ENCODE measurements around the gene PRELID3B. TPM values are rescaled to one million over a fixed set of nuclear protein-coding genes. Genes with fewer than 3 reads are reported as not detected.

The PRELID3B gene
- total RNA-seq, 2 experiments from 2014 or later, result 55.8 to 59.1 TPM

DNA sequence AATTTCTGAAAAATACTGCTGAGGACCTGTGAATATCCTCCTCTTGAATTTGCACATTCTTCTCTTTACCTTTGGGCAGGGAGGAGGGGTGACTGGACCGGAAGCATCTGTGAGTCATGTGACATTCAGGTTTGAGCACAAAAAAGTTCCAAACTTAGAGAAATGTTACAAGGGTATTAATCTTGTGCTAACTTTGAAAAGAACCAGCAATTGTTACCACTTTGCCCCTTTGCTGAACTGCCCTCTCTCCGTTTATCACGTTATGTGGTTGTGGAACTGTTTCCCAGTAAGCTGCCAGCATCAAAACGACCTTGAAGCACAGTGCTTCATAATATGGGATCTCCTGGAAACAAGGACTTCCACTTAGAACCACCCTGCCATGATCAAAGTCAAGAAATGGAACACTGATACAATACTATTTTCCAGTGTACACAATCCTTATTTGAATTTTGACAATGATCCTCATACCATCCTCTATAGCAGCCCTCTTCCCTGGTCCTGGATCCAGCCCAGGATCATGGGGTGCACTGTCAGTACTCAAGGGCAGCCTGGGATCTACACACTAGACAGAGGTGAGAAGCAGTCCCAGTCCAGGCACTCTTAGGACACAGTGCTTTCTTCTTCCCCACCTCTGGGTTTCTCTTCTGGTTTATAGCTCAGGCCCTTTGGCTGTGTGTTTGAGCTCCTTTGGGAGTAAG lies 25.6 kb downstream of the PRELID3B start:
- TF ChIP-seq, protein P1, sequence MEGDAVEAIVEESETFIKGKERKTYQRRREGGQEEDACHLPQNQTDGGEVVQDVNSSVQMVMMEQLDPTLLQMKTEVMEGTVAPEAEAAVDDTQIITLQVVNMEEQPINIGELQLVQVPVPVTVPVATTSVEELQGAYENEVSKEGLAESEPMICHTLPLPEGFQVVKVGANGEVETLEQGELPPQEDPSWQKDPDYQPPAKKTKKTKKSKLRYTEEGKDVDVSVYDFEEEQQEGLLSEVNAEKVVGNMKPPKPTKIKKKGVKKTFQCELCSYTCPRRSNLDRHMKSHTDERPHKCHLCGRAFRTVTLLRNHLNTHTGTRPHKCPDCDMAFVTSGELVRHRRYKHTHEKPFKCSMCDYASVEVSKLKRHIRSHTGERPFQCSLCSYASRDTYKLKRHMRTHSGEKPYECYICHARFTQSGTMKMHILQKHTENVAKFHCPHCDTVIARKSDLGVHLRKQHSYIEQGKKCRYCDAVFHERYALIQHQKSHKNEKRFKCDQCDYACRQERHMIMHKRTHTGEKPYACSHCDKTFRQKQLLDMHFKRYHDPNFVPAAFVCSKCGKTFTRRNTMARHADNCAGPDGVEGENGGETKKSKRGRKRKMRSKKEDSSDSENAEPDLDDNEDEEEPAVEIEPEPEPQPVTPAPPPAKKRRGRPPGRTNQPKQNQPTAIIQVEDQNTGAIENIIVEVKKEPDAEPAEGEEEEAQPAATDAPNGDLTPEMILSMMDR (IDR thresholded peaks at IDR 0.05), result no peak
- peak in 2 of 14 experiments; percentile 35 to 47 for DNase-seq
- Mint-ChIP-seq H3K9me3 (no peaks in the 10 kb centered on the region), H3K4me1 (ENCODE audit: low read depth) (peaks cover 39% of the 10 kb centered on the region), H3K27me3 (no peaks in the 10 kb centered on the region), H3K4me3 (no peak overlapping the region), H3K36me3 (ENCODE audit: low read depth) (no peaks in the 10 kb centered on the region), H3K27ac (no peak overlapping the region)
- H3K27ac ChIP-seq (ENCODE audit: low read depth in 1 of 2, low read length in 2 of 2), result no peak overlapping the region
- H3K4me3 ChIP-seq (ENCODE audit: low read length), result no peak overlapping the region
- peaks cover 27% of the 10 kb centered on the region for H3K4me1 ChIP-seq (ENCODE audit: insufficient read depth, low read length)
- H3K27me3 ChIP-seq (ENCODE audit: control insufficient read depth in 1 of 2, insufficient read depth in 2 of 2, low read length in 2 of 2), result no peaks in the 10 kb centered on the region
- no peaks in the 10 kb centered on the region for H3K9me3 ChIP-seq (ENCODE audit: control insufficient read depth in 1 of 2, insufficient read depth in 1 of 2, low read length in 2 of 2)
- POLR2A ChIA-PET, result interaction anchor here (0.5 to 2.1 kb wide), 3 partner anchors 11 to 15 kb away, joined by 3 to 6 read pairs (median 4); partner anchors contain the start of gene ATP5F1E
- intact Hi-C loops (cut with DNase I, micrococcal nuclease), result no loop called here
- peaks cover 2% of the 10 kb centered on the region for H3K36me3 ChIP-seq (ENCODE audit: insufficient read depth, low read length)
- peak; percentile 28 for ATAC-seq (ENCODE audit: poor library complexity)
- CTCF ChIA-PET, result no interaction called here

DNA sequence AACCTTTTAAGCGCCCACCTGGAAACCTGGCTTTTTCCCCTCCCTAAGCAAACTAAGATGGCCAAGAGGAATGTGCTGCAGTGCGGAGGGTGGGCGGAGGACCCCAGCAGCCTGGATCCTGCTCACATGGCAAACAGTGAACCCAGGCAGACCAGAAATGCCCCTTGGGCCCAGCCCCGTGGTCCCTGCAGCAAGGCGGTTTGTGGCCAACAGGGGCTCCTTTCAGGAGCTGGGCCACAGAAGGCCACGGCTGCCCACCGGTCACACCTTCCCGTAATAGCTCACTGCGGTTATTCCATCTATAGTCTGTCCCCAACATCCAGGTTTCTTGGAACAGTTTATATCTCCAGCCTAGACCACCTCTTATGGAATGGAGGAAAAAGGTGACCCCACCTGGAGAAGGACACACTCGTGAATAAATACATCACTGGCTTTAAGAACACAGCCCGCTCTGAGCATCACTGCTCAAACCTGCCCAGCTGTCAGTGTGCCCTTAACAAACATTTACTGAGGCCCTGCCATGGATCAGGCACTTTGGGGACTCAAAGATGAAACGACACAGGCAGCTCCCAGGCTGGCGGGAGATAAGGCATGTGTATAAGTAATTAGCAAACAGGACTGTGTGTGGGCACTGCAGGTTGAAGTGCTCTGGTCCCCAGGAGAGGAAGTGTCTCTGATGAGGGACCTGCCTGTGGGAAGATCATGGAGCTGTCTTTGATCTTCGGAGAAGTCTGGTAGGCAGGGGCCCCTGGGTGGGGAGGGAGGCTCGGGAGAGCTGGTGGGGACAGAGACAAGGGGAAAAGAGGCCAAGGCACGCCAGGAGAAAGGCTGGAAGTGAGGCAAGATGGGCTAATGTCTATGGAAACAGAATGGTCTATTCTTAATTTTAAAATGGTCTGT lies 26.5 kb downstream of the PRELID3B start:
- no peaks in the 10 kb centered on the region for H3K9me3 ChIP-seq (ENCODE audit: control insufficient read depth in 1 of 2, insufficient read depth in 1 of 2, low read length in 2 of 2)

DNA sequence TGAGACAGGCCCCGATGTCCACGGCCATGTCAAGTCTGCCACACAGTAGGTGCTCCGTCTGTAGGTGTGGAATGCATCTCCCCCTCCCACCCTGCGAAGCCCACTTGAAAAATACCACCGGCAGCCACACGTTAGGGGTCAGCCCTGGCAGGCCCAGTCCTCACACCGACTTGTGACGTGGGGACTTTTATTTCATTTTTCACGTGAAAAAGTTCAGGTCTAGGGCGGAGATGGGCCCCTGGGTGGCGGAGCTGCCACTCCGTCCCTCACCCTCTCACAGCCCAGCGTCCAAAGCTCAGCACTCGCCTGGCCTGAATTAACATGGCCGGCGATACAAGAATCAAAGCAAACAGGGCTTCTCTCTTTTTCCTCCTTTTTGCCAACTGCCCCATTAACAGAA lies 27.2 kb downstream of the PRELID3B start:
- intact Hi-C loops (cut with DNase I, micrococcal nuclease), result no loop called here
- TF ChIP-seq, protein P1 (IDR thresholded peaks at IDR 0.05), result no peak
- no peaks in the 10 kb centered on the region for H3K36me3 Mint-ChIP-seq (ENCODE audit: low read depth)
- Histone ChIP-seq H3K27me3 (ENCODE audit: control insufficient read depth in 1 of 2, insufficient read depth in 2 of 2, low read length in 2 of 2) (no peaks in the 10 kb centered on the region), H3K9me3 (ENCODE audit: control insufficient read depth in 1 of 2, insufficient read depth in 1 of 2, low read length in 2 of 2) (no peaks in the 10 kb centered on the region), H3K4me3 (ENCODE audit: low read length) (no peak overlapping the region), H3K4me1 (ENCODE audit: insufficient read depth, low read length) (peaks cover 27% of the 10 kb centered on the region), H3K27ac (ENCODE audit: low read depth in 1 of 2, low read length in 2 of 2) (no peak overlapping the region), H3K36me3 (ENCODE audit: insufficient read depth, low read length) (peaks cover 2% of the 10 kb centered on the region)
- H3K27ac Mint-ChIP-seq, result no peak overlapping the region
- ATAC-seq (ENCODE audit: poor library complexity) (no peak), DNase-seq (no peak)
- CTCF ChIA-PET, result no interaction called here
- POLR2A ChIA-PET, result interaction anchor here (2.1 kb wide), 1 partner anchor 17 kb away, joined by 6 read pairs; the partner anchor contains the start of gene ATP5F1E
- H3K9me3 Mint-ChIP-seq, result no peaks in the 10 kb centered on the region
- H3K4me3 Mint-ChIP-seq, result no peak overlapping the region
- H3K27me3 Mint-ChIP-seq, result no peaks in the 10 kb centered on the region
- peaks cover 41% of the 10 kb centered on the region for H3K4me1 Mint-ChIP-seq (ENCODE audit: low read depth)

More for the DNA sequence above, 26.5 kb downstream of the PRELID3B start:
- H3K9me3 Mint-ChIP-seq, result no peaks in the 10 kb centered on the region
- H3K4me1 Mint-ChIP-seq (ENCODE audit: low read depth), result peaks cover 39% of the 10 kb centered on the region
- Histone ChIP-seq H3K36me3 (ENCODE audit: insufficient read depth, low read length) (peaks cover 2% of the 10 kb centered on the region), H3K4me3 (ENCODE audit: low read length) (no peak overlapping the region), H3K27me3 (ENCODE audit: control insufficient read depth in 1 of 2, insufficient read depth in 2 of 2, low read length in 2 of 2) (no peaks in the 10 kb centered on the region), H3K27ac (ENCODE audit: low read depth in 1 of 2, low read length in 2 of 2) (no peak overlapping the region), H3K4me1 (ENCODE audit: insufficient read depth, low read length) (peaks cover 27% of the 10 kb centered on the region)
- TF ChIP-seq, protein P1 (IDR thresholded peaks at IDR 0.05), result no peak
- ATAC-seq (ENCODE audit: poor library complexity) (no peak), DNase-seq (no peak)
- no peaks in the 10 kb centered on the region for H3K36me3 Mint-ChIP-seq (ENCODE audit: low read depth)
- no peak overlapping the region for H3K27ac Mint-ChIP-seq
- POLR2A ChIA-PET, result interaction anchor here (0.5 to 2.1 kb wide), 2 partner anchors 12 to 16 kb away, joined by 4 to 6 read pairs; partner anchors contain the start of gene ATP5F1E
- CTCF ChIA-PET, result no interaction called here
- no peaks in the 10 kb centered on the region for H3K27me3 Mint-ChIP-seq
- intact Hi-C loops (cut with DNase I, micrococcal nuclease), result no loop called here
- H3K4me3 Mint-ChIP-seq, result no peak overlapping the region

Measured in CD4-positive, alpha-beta T cell (primary cell).